ENCODE results near the gene URB1.

- no peak for TF ChIP-seq CTCF (conservative IDR thresholded peaks at IDR 0.05; ENCODE audit: low read depth in 2 of 2)
- no peak for TF ChIP-seq CREB1 (CRISPR knock-in tag; IDR thresholded peaks at IDR 0.05; ENCODE audit: low read depth)
- TF ChIP-seq REST (IDR thresholded peaks at IDR 0.05; ENCODE audit: unreplicated experiment): no peak
- no peak for TF ChIP-seq EZH2 (IDR thresholded peaks at IDR 0.05; ENCODE audit: low read depth, unreplicated experiment)
- TF ChIP-seq POLR2AphosphoS5 (IDR thresholded peaks at IDR 0.05; ENCODE audit: low read depth): no peak
- no peak for TF ChIP-seq EZH2phosphoT487 (IDR thresholded peaks at IDR 0.05; ENCODE audit: unreplicated experiment)
- TF ChIP-seq ETS1 (IDR thresholded peaks at IDR 0.05): no peak
- no peak for TF ChIP-seq ZNF114 (CRISPR knock-in tag; IDR thresholded peaks at IDR 0.05)
- TF ChIP-seq STAT1 (IDR thresholded peaks at IDR 0.05; ENCODE audit: unreplicated experiment): no peak
- TF ChIP-seq JUNB (IDR thresholded peaks at IDR 0.05; ENCODE audit: unreplicated experiment): no peak
- TF ChIP-seq NANOG (IDR thresholded peaks at IDR 0.05; ENCODE audit: borderline replicate concordance): no peak
Measured at GRCh38 chr21:32350981-32351380, 41.8 kb downstream of the URB1 start.
